Nephron (organoid): Measurements from ENCODE around the gene ALG1L2.
"Not testable (repeated sequence)": the region's sequence is repeated elsewhere in the genome, so short reads cannot be mapped to it uniquely, and the experiment has no call there.

Experiments
- H3K27ac Mint-ChIP-seq, 3 experiments: 2 replicates each; pipeline ENCODE4 v1.8.0; 2020; ENCODE audit warnings: mixed read lengths in 3 of 3, mild to moderate bottlenecking in 2 of 3, moderate library complexity in 1 of 3
- H3K27me3 Mint-ChIP-seq: 2 replicates; pipeline ENCODE4 v1.8.0; 2021; ENCODE audit warnings: low read depth, mild to moderate bottlenecking, moderate library complexity, mixed read lengths
- H3K36me3 Mint-ChIP-seq: 2 replicates; pipeline ENCODE4 v1.8.0; 2020; ENCODE audit warnings: low read depth, mixed read lengths
- H3K4me1 Mint-ChIP-seq: 2 replicates; pipeline ENCODE4 v1.8.0; 2020; ENCODE audit warnings: mixed read lengths
- H3K4me3 Mint-ChIP-seq, 3 experiments: 2 replicates each; pipeline ENCODE4 v1.8.0; 2020; ENCODE audit warnings: mild to moderate bottlenecking in 3 of 3, mixed read lengths in 3 of 3, moderate library complexity in 2 of 3
- H3K9me3 Mint-ChIP-seq: 2 replicates; pipeline ENCODE4 v1.8.0; 2020; ENCODE audit warnings: mixed read lengths
- TF ChIP-seq, protein P1 (sequence below), 3 experiments: fragments of 200-600 bp; sonication (generic); IDR thresholded peaks; one replicate each; pipeline ENCODE4 v1.5.0; 2021; ENCODE audit warnings: antibody characterized with exemption in 3 of 3; ENCODE audit not compliant: unreplicated experiment in 3 of 3

Gene ALG1L2

GRCh38 chr3:130081351-130081881, at the start of gene ALG1L2:
Gene ALG1L2, plus strand, starts transcription at chr3:130081831. Its CDS starts 186 bp downstream, at chr3:130082017.
- peaks cover 17% of the 10 kb centered on the region for H3K4me1 Mint-ChIP-seq
- peaks cover 8% of the 10 kb centered on the region for H3K27me3 Mint-ChIP-seq
- H3K4me3 Mint-ChIP-seq, result no peak within 1 kb of the TSS
- H3K36me3 Mint-ChIP-seq, result no peaks in the 10 kb centered on the region
- H3K27ac Mint-ChIP-seq, result peak within 1 kb of the TSS; percentile 26 to 55 (median 43)
- no peaks in the 10 kb centered on the region for H3K9me3 Mint-ChIP-seq
- TF ChIP-seq, protein P1, sequence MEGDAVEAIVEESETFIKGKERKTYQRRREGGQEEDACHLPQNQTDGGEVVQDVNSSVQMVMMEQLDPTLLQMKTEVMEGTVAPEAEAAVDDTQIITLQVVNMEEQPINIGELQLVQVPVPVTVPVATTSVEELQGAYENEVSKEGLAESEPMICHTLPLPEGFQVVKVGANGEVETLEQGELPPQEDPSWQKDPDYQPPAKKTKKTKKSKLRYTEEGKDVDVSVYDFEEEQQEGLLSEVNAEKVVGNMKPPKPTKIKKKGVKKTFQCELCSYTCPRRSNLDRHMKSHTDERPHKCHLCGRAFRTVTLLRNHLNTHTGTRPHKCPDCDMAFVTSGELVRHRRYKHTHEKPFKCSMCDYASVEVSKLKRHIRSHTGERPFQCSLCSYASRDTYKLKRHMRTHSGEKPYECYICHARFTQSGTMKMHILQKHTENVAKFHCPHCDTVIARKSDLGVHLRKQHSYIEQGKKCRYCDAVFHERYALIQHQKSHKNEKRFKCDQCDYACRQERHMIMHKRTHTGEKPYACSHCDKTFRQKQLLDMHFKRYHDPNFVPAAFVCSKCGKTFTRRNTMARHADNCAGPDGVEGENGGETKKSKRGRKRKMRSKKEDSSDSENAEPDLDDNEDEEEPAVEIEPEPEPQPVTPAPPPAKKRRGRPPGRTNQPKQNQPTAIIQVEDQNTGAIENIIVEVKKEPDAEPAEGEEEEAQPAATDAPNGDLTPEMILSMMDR (IDR thresholded peaks at IDR 0.05; ENCODE audit: unreplicated experiment in 3 of 3), result no peak

DNA sequence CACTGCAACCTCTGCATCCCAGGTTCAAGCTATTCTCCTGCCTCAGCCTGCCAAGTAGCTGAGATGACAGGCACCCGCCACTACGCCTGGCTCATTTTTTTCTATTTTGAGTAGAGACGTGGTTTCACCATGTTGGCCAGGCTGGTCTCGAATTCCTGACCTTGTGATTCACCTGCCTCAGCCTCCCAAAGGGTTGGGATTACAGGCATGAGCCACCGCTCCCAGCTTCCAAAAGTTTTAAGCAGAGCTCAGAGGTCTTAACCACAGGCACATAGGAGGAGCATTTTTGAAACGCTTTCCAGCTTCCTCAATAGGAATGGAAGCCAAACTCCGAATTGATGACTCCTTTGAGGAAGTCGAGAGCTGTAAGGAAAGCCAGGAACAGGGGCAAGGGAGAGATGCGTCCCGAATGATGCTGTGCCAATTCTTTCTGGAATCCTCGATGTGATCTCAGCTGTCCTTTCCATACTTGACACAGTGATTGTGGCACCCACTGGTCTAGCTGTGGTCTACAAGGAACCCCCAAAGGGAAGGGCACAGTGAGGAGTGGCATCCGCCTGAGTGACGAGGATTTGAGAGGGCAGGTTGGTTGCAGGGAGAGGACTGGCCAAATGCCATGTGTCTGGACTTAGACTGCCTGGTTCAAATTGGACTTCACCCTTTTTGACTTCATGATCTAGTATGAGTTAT, 44.4 kb upstream of the ALG1L2 start:
- not testable (repeated sequence) for H3K4me1 Mint-ChIP-seq, H3K4me3 Mint-ChIP-seq, H3K27ac Mint-ChIP-seq, H3K36me3 Mint-ChIP-seq
- Mint-ChIP-seq H3K9me3 (peaks cover 14% of the 10 kb centered on the region), H3K27me3 (peaks cover 13% of the 10 kb centered on the region)

DNA sequence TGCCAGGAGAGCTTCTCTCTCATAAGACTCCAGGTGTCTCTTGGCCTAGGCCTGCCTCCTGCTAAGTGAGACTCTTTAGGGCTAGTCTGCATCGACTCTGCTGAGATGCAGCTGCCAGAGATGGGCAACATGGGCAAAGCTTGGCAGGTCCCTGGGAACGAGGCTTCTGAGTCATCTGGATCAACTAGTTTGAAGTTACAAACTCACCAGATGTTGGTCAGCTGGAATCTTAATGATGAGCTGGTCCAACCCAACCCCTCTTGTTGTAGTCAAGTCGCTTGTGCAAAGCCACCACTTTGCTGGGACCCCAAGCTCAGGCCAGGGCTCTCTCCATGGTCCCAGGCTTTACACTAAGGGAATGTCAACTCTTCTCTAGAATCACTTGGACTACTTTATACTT, 38.9 kb upstream of the ALG1L2 start:
- H3K4me3 Mint-ChIP-seq, H3K27ac Mint-ChIP-seq, H3K4me1 Mint-ChIP-seq, H3K9me3 Mint-ChIP-seq, H3K36me3 Mint-ChIP-seq: not testable (repeated sequence)
- peaks cover 23% of the 10 kb centered on the region for H3K27me3 Mint-ChIP-seq

- not testable (repeated sequence) for H3K27ac Mint-ChIP-seq, H3K4me1 Mint-ChIP-seq, H3K36me3 Mint-ChIP-seq, H3K4me3 Mint-ChIP-seq, H3K9me3 Mint-ChIP-seq
- peaks cover 23% of the 10 kb centered on the region for H3K27me3 Mint-ChIP-seq
Measured at GRCh38 chr3:130043658-130044057, 38.0 kb upstream of the ALG1L2 start.

DNA sequence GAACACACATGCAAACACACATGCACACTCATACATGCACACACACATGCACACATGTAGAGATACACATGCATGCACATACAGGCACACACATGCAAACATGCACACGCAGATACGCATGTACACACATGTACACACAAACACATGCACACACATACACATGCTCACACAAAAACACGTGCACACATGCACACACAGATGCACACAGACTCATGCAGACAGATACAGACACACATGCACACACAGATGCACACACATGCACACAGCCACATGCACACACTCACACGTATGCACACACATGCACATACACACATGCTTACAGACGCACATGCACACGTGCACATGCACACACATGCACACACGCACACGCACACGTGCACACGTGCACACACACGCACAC, 37.3 kb upstream of the ALG1L2 start:
- Mint-ChIP-seq H3K36me3 (no peaks in the 10 kb centered on the region), H3K4me3 (no peak overlapping the region), H3K27me3 (peaks cover 19% of the 10 kb centered on the region), H3K27ac (no peak overlapping the region), H3K9me3 (peaks cover 4% of the 10 kb centered on the region), H3K4me1 (peaks cover 6% of the 10 kb centered on the region)
- TF ChIP-seq, protein P1 (IDR thresholded peaks at IDR 0.05; ENCODE audit: unreplicated experiment in 3 of 3), result no peak

- TF ChIP-seq, protein P1 (IDR thresholded peaks at IDR 0.05; ENCODE audit: unreplicated experiment in 3 of 3), result no peak
- Mint-ChIP-seq H3K9me3 (no peaks in the 10 kb centered on the region), H3K27ac (no peak overlapping the region), H3K36me3 (no peaks in the 10 kb centered on the region), H3K27me3 (peaks cover 16% of the 10 kb centered on the region), H3K4me1 (peaks cover 10% of the 10 kb centered on the region), H3K4me3 (no peak overlapping the region)
Measured at GRCh38 chr3:130048726-130049125, 32.9 kb upstream of the ALG1L2 start.

GRCh38 chr3:130052366-130052765, 29.3 kb upstream of the ALG1L2 start:
- H3K27ac Mint-ChIP-seq, H3K27me3 Mint-ChIP-seq, H3K4me3 Mint-ChIP-seq, H3K36me3 Mint-ChIP-seq, H3K9me3 Mint-ChIP-seq: not testable (repeated sequence)
- peaks cover 10% of the 10 kb centered on the region for H3K4me1 Mint-ChIP-seq

DNA sequence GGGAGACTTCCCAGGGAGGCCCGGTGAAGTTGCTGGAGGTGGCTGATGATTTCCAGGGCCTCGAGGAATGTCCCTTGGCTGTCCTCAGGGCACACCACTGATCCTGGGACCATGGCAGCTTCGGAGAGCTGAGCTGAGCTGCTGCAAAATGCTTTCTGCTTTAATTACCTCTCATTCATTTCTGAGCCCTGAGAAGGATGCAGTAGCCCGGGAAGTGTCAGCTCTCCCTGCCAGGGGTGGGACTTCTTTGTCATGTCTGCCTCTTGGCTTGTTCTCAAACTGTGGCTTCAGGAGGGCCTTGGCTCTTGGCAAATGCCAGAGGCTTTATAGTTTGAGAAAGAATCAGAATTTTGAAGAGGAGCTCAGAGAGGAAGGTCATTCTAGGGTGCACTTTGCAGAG, 28.7 kb upstream of the ALG1L2 start:
- not testable (repeated sequence) for H3K27me3 Mint-ChIP-seq, H3K36me3 Mint-ChIP-seq, H3K9me3 Mint-ChIP-seq, H3K27ac Mint-ChIP-seq, H3K4me3 Mint-ChIP-seq, H3K4me1 Mint-ChIP-seq

DNA sequence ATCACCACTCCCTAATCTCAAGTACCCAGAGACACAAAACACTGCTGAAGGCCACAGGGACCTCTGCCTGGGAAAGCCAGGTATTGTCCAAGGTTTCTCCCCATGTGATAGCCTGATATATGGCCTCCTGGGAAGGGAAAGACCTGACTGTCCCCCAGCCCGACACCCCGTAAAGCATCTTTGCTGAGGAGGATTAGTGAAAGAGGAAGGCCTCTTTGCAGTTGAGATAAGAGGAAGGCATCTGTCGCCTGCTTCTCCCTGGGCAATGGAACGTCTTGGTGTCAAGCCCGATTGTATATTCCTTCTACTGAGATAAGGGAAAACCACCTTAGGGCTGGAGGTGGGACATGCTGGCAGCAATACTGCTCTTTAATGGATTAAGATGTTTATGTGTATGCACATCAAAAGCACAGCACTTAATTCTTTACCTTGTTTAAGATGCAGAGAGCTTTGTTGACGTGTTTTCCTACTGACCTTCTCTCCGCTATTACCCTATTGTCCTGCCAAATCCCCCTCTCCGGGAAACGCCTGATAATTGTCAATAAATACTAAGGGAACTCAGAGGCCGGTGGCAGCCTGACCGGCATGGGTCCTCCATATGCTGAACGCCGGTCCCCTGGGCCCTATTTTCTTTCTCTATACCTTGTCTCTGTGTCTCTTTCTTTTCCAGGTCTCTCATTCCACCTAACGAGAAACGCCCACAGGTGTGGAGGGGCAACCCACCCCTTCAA, 23.9 kb upstream of the ALG1L2 start:
- not testable (repeated sequence) for H3K27me3 Mint-ChIP-seq, H3K36me3 Mint-ChIP-seq, H3K9me3 Mint-ChIP-seq, H3K4me3 Mint-ChIP-seq
- H3K27ac Mint-ChIP-seq, result peak overlapping the region in 1 of 3 experiments; percentile 19
- peaks cover 21% of the 10 kb centered on the region for H3K4me1 Mint-ChIP-seq

DNA sequence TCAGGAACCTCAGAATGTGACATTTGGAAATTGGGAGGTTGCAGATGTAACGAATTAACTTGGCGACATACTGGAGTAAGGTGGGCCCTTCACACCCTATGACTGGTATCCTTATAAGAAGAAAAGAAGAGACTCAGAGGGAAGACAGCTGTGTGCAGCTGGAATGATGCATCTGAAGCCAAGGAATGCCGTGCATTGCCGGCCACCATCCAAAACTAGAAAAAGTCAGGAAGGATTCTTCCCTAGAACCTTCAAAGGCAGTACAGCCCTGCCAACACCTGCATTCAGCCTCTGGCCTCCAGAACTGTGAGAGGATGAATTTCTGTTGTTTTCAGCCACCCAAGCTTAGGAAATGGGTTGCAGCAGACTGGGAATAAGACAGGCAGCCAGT, 23.4 kb upstream of the ALG1L2 start:
- peak overlapping the region in 1 of 3 experiments; percentile 21 for H3K27ac Mint-ChIP-seq
- not testable (repeated sequence) for H3K4me3 Mint-ChIP-seq, H3K9me3 Mint-ChIP-seq, H3K36me3 Mint-ChIP-seq, H3K27me3 Mint-ChIP-seq
- peaks cover 21% of the 10 kb centered on the region for H3K4me1 Mint-ChIP-seq

- Mint-ChIP-seq H3K4me1 (peaks cover 21% of the 10 kb centered on the region), H3K27ac (peak overlapping the region in 2 of 3 experiments; percentile 13 to 21)
- H3K9me3 Mint-ChIP-seq, result not testable (repeated sequence)
Measured at GRCh38 chr3:130058716-130059115, 22.9 kb upstream of the ALG1L2 start.

GRCh38 chr3:130059162-130059561, 22.5 kb upstream of the ALG1L2 start:
- not testable (repeated sequence) for H3K9me3 Mint-ChIP-seq, H3K27me3 Mint-ChIP-seq, H3K36me3 Mint-ChIP-seq, H3K4me3 Mint-ChIP-seq
- Mint-ChIP-seq H3K27ac (peak overlapping the region in 1 of 3 experiments; percentile 21), H3K4me1 (peaks cover 21% of the 10 kb centered on the region)

More at GRCh38 chr3:130058716-130059115, 22.9 kb upstream of the ALG1L2 start:
- H3K4me3 Mint-ChIP-seq, H3K36me3 Mint-ChIP-seq, H3K27me3 Mint-ChIP-seq: not testable (repeated sequence)
